Upper lobe of right lung (tissue), 1 donor: ENCODE results near the gene LBP. TPM values are rescaled to one million over a fixed set of nuclear protein-coding genes. Genes with fewer than 3 reads are reported as not detected.

ENCODE experiments used
- ATAC-seq: fragments of 200-7000 bp; cut with Tn5 transposase; one replicate; pipeline ENCODE4 v1.9.1; 2020; ENCODE audit warnings: mild to moderate bottlenecking, moderate library complexity
- DNase-seq: peaks from one replicate; pipeline ENCODE4 v3.0.0-alpha.2; 2020
- H3K27ac ChIP-seq: fragments of 200-600 bp; one replicate; pipeline ENCODE4 v1.8.0; 2022
- H3K27me3 ChIP-seq: fragments of 200-600 bp; one replicate; pipeline ENCODE4 v1.8.0; 2022; ENCODE audit warnings: mild to moderate bottlenecking
- H3K36me3 ChIP-seq: fragments of 200-600 bp; one replicate; pipeline ENCODE4 v1.8.0; 2022
- H3K4me1 ChIP-seq: fragments of 200-600 bp; one replicate; pipeline ENCODE4 v1.8.0; 2022
- H3K4me3 ChIP-seq: fragments of 200-600 bp; one replicate; pipeline ENCODE4 v1.8.0; 2022; ENCODE audit warnings: mild to moderate bottlenecking
- H3K9me3 ChIP-seq: fragments of 200-600 bp; one replicate; pipeline ENCODE4 v1.8.0; 2022
- intact Hi-C: fragments of 100-400 bp; cut with DNase I; formaldehyde crosslinking; loops from one replicate; pipeline ENCODE4 v1.11.0; 2022
- total RNA-seq: library from RNA; stranded (reverse); fragmentation: NEBNext Ultra II Directional; extraction: Animal tissue kit (Norgen Biotek cat#: 25700); gene quantifications from one replicate; pipeline ENCODE4 v1.2.1, GENCODE V29; 2021
- TF ChIP-seq, protein P1 (sequence below): fragments of 200-600 bp; IDR thresholded peaks from one replicate; pipeline ENCODE4 v1.8.0; 2022; ENCODE audit warnings: antibody characterized with exemption
- donor health status: DM: no; HTN: yes; CAD: no; lungs with severe emphysema.

Gene LBP
- total RNA-seq, 1 donor from 2014 or later, result 0.26 TPM

DNA sequence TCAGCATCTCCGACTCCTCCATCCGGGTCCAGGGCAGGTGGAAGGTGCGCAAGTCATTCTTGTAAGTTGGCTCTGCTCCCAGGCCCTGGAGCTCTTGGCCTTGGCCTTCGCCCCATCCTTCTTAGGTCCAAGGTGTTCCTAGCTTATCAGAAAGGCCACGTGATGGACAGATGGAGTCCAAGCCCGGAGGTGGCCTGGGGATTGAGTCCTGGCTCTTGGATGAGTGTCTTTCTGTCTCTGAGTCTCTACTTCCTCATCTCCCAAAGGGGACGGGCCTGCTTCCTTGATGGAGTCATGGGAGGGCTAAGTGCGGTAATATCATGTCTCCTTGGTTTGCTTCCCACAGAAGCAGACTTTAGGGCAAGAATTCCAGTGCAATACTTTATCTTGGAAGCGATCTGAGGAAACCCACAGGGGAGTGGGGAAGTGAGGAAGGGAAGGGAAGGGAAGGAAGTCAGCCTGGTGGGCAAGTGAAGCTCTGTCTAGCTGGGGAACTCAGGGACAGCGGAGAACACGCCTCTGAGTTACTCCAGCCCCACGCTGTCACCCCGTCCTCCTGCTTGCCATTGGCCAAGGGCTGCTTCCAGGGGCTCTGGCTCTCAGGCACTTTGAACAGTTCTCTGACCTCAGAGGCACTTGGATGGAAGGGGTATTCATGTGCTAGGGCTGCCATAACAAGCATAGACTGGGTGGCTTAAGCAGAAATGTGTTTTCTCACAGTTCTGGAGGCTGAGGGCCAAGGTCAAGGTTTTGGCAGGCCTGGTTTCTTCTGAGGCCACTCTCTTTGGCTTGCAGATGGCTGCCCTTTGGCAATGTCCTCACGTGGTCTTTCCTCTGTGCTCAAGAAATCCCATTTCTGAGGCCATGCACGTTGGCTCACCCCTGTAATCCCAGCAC, 4.8 kb downstream of the LBP start:
- Histone ChIP-seq H3K4me3 (no peak overlapping the region), H3K36me3 (no peaks in the 10 kb centered on the region), H3K27ac (no peak overlapping the region), H3K9me3 (no peaks in the 10 kb centered on the region), H3K4me1 (no peaks in the 10 kb centered on the region), H3K27me3 (no peaks in the 10 kb centered on the region)
- DNase-seq (no peak), ATAC-seq (peak; percentile 18)
- TF ChIP-seq, protein P1, sequence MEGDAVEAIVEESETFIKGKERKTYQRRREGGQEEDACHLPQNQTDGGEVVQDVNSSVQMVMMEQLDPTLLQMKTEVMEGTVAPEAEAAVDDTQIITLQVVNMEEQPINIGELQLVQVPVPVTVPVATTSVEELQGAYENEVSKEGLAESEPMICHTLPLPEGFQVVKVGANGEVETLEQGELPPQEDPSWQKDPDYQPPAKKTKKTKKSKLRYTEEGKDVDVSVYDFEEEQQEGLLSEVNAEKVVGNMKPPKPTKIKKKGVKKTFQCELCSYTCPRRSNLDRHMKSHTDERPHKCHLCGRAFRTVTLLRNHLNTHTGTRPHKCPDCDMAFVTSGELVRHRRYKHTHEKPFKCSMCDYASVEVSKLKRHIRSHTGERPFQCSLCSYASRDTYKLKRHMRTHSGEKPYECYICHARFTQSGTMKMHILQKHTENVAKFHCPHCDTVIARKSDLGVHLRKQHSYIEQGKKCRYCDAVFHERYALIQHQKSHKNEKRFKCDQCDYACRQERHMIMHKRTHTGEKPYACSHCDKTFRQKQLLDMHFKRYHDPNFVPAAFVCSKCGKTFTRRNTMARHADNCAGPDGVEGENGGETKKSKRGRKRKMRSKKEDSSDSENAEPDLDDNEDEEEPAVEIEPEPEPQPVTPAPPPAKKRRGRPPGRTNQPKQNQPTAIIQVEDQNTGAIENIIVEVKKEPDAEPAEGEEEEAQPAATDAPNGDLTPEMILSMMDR, result no peak
- intact Hi-C loops, result no loop called here

DNA sequence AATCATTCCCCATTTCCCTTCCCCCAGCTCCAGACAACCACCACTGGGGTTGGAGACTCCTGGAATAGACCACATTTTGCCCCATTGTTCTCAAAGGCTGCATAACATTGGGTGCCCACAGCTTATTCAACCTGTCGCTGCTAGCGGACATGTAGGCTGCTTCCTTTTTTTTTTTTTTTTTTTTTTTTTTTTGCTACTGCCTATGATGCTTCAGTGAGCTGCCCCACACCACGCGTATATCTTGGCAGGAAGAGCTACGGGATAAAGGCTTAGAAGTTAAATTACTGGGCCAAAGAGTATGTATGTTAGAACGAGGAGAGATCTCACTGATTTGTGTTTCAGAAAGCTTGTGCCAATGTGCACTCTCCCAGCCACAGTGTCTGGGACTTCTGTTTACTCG, 7.0 kb downstream of the LBP start:
- Histone ChIP-seq H3K9me3 (no peaks in the 10 kb centered on the region), H3K4me3 (no peak overlapping the region), H3K36me3 (no peaks in the 10 kb centered on the region), H3K27me3 (no peaks in the 10 kb centered on the region), H3K27ac (no peak overlapping the region), H3K4me1 (no peaks in the 10 kb centered on the region)
- DNase-seq (no peak), ATAC-seq (no peak)
- TF ChIP-seq, protein P1, result no peak
- intact Hi-C loops, result no loop called here

DNA sequence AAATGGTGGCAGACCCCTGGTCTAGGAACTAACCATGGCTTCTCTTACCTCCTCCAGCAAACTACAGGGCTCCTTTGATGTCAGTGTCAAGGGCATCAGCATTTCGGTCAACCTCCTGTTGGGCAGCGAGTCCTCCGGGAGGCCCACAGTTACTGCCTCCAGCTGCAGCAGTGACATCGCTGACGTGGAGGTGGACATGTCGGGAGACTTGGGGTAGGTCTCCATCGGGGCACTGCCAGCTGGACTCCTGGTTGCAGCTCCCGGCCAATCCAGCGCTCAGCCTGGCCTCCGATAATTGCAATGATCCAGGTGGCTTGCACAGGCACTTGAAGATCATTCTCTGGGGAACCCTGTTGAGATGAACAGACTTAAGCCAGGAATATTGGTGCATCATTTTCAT, 7.9 kb downstream of the LBP start:
- no peak overlapping the region for H3K27ac ChIP-seq
- DNase-seq, result no peak
- ATAC-seq, result no peak
- H3K36me3 ChIP-seq, result no peaks in the 10 kb centered on the region
- no peaks in the 10 kb centered on the region for H3K9me3 ChIP-seq
- intact Hi-C loops, result no loop called here
- H3K4me1 ChIP-seq, result no peaks in the 10 kb centered on the region
- no peak overlapping the region for H3K4me3 ChIP-seq
- H3K27me3 ChIP-seq, result no peaks in the 10 kb centered on the region
- TF ChIP-seq, protein P1, result no peak

DNA sequence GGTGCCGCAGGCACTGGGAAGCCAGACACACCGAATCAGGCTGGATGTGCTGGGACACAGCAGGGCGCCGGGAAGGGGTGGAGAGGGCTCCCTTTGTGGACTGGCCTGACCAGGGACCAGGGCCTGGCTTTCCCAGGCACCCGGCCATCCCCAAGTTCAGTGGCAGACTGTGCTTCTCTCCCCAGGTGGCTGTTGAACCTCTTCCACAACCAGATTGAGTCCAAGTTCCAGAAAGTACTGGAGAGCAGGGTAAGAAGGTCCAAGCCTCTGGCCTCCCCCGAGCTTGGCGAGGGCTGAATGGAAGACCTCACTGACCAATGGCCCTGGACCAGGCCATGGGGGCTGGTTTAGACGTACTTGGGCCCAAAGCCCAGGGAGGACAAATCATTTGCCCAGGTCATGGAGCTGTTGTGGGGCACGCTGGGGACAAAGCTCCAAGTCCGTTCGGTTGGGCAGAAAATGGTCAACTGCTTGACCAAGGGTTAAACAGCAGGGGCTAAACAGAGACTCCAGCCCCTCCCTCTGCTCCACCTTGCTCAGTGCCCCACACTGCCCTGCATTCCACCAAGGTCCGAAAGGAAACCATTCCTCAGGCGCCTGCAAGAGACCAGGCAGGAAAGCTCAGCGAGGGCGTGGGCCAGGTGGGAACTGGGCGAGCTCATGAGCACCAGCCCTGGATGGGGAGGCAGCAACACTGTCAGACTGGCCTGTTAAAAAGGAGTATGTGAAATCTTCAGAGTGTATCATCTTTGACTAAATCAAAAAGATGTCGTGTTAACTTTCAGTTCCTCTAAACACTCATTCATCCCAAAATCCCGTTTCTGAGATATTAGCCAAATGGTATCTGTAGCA, 9.1 kb downstream of the LBP start:
- intact Hi-C loops, result no loop called here
- ATAC-seq, result no peak
- DNase-seq, result no peak
- Histone ChIP-seq H3K4me1 (no peaks in the 10 kb centered on the region), H3K27ac (no peak overlapping the region), H3K4me3 (no peak overlapping the region), H3K27me3 (no peaks in the 10 kb centered on the region), H3K9me3 (no peaks in the 10 kb centered on the region), H3K36me3 (no peaks in the 10 kb centered on the region)
- TF ChIP-seq, protein P1, result no peak

DNA sequence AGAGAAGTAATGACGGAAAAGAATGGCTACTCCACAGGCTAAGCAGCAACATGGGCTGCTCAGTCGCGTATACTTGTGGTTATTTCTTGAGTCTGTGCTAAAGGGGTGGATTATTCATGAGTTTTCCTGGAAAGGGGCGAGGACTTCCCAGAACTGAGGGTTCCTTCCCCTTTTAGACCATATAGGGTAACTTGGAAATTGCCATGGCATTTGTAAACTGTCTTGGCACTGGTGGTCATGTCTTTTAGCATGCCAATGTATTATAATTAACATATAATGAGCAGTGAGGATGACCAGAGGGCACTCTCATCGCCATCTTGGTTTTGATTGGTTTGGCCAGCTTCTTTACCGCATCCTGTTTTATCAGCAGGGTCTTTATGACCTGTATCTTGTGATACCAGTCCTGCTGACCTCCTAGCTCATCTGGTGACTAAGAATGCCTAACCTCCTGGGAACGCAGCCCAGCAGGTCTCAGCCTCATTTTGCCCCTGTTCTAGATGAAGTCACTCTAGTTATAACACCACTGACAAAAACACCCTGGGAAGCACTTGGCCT, 11.4 kb downstream of the LBP start:
- TF ChIP-seq, protein P1, result no peak
- Histone ChIP-seq H3K27ac (no peak overlapping the region), H3K9me3 (no peaks in the 10 kb centered on the region), H3K36me3 (no peaks in the 10 kb centered on the region), H3K4me1 (no peaks in the 10 kb centered on the region), H3K27me3 (no peaks in the 10 kb centered on the region), H3K4me3 (no peak overlapping the region)
- ATAC-seq (peak; percentile 74), DNase-seq (no peak)
- intact Hi-C loops, result no loop called here
